ENCODE measurements around the gene TIMM10. TPM values are rescaled to one million over a fixed set of nuclear protein-coding genes. Genes with fewer than 3 reads are reported as not detected.

Gene TIMM10
- total RNA-seq, 2 experiments from 2014 or later = 75.2 to 84.2 TPM

- peaks cover 9% of the 10 kb centered on the region for H3K36me3 Mint-ChIP-seq (ENCODE audit: low read depth)
- DNase-seq (peak; percentile 48), ATAC-seq (peak; percentile 29)
- H3K9me3 Mint-ChIP-seq = no peaks in the 10 kb centered on the region
- intact Hi-C loops (cut with micrococcal nuclease) = no loop called here
- no peaks in the 10 kb centered on the region for H3K27me3 Mint-ChIP-seq
- no peak for TF ChIP-seq CTCF (IDR thresholded peaks at IDR 0.05)
- peak within 1 kb of the TSS; percentile 95 for H3K27ac Mint-ChIP-seq
- H3K4me3 Mint-ChIP-seq = peak within 1 kb of the TSS; percentile 94
- ChIA-PET CTCF (interaction anchor here (0.9 to 7.0 kb wide), 11 partner anchors 8 to 285 kb away, joined by 3 to 170 read pairs (median 7); partner anchors contain the start of gene RTN4RL2), POLR2A (interaction anchor here (0.8 to 4.7 kb wide), 16 partner anchors 9 to 109 kb away, joined by 3 to 57 read pairs (median 4); partner anchors contain the start of genes SLC43A3, TIMM10 and UBE2L6)
- H3K4me1 Mint-ChIP-seq (ENCODE audit: low read depth) = peaks cover 29% of the 10 kb centered on the region
These were observed 15.1 kb downstream of the TIMM10 start, which contains the start of gene SLC43A1 for GRCh38 chr11:57515332-57516060. TSS of gene SLC43A1 (minus strand) at chr11:57515702. CDS start at chr11:57514111, 1,591 bp downstream.

GRCh38 chr11:57514538-57515331 lies 15.8 kb downstream of the TIMM10 start:
- intact Hi-C loops (cut with micrococcal nuclease) = no loop called here
- Mint-ChIP-seq H3K27me3 (no peaks in the 10 kb centered on the region), H3K9me3 (no peaks in the 10 kb centered on the region), H3K27ac (peak overlapping the region; percentile 95), H3K36me3 (ENCODE audit: low read depth) (peaks cover 12% of the 10 kb centered on the region), H3K4me3 (peak overlapping the region; percentile 94), H3K4me1 (ENCODE audit: low read depth) (peaks cover 31% of the 10 kb centered on the region)
- ATAC-seq (peak; percentile 53), DNase-seq (peak; percentile 70)
- CTCF ChIA-PET = interaction anchor here (0.9 to 7.0 kb wide), 11 partner anchors 9 to 286 kb away, joined by 3 to 170 read pairs (median 7); partner anchors contain the start of genes RTN4RL2 and UBE2L6
- POLR2A ChIA-PET = interaction anchor here (0.8 to 4.7 kb wide), 17 partner anchors 10 to 110 kb away, joined by 3 to 57 read pairs (median 5); partner anchors contain the start of genes SLC43A3, TIMM10 and UBE2L6
- TF ChIP-seq CTCF (IDR thresholded peaks at IDR 0.05) = no peak

DNA sequence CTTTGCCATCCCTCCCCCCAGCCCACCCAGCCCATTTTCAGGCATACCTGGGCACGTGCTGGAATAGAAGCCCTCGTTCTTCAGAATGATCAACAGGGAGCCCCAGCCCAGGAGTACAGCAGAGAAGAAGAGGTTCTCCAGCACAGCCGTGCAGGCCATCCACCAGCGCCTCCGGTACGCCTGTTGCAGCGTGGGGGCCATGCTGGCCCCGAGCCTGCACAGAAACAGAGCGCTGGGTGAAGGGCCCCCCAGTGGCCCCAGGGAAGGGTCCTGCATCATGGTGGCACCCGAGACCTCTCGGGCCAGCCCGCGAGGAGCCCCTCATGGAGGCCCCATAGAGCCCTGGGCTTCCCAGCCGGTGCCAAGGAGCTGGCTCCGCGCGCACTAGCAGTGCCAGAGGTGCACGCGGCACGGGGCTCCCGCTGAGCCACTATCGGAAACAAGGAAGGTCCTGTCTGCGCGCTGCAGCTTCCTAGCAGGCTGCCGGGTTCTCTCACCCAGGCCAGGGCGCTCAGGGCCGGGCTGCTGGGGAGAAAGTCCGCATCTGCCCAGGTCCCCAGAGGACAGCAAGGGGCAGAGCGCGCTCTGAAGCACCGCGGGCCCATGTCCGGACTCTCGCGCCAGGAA lies 16.5 kb downstream of the TIMM10 start:
- CTCF ChIA-PET = interaction anchor here (0.6 to 7.0 kb wide), 10 partner anchors 13 to 287 kb away, joined by 3 to 170 read pairs (median 10); partner anchors contain the start of genes RTN4RL2 and UBE2L6
- Mint-ChIP-seq H3K4me3 (peak overlapping the region; percentile 94), H3K27me3 (no peaks in the 10 kb centered on the region), H3K4me1 (ENCODE audit: low read depth) (peaks cover 33% of the 10 kb centered on the region), H3K27ac (peak overlapping the region; percentile 95), H3K36me3 (ENCODE audit: low read depth) (peaks cover 13% of the 10 kb centered on the region), H3K9me3 (no peaks in the 10 kb centered on the region)
- no peak for TF ChIP-seq CTCF (IDR thresholded peaks at IDR 0.05)
- DNase-seq = peak; percentile 52
- intact Hi-C loops (cut with micrococcal nuclease) = no loop called here
- POLR2A ChIA-PET = interaction anchor here (1.0 to 4.7 kb wide), 12 partner anchors 9 to 109 kb away, joined by 3 to 57 read pairs (median 10); partner anchors contain the start of genes SLC43A3, TIMM10 and UBE2L6
- ATAC-seq = peak; percentile 52

GRCh38 chr11:57513452-57513795 lies 17.1 kb downstream of the TIMM10 start:
- DNase-seq (no peak), ATAC-seq (no peak)
- Mint-ChIP-seq H3K9me3 (no peaks in the 10 kb centered on the region), H3K27me3 (no peaks in the 10 kb centered on the region), H3K4me1 (ENCODE audit: low read depth) (peaks cover 33% of the 10 kb centered on the region), H3K27ac (peak overlapping the region; percentile 61), H3K36me3 (ENCODE audit: low read depth) (peaks cover 13% of the 10 kb centered on the region), H3K4me3 (peak overlapping the region; percentile 94)
- POLR2A ChIA-PET = interaction anchor here (1.1 to 4.7 kb wide), 9 partner anchors 8 to 108 kb away, joined by 3 to 57 read pairs (median 15); partner anchors contain the start of genes SLC43A3 and TIMM10
- CTCF ChIA-PET = interaction anchor here (0.6 to 7.0 kb wide), 9 partner anchors 13 to 287 kb away, joined by 3 to 170 read pairs (median 7); partner anchors contain the start of genes RTN4RL2 and UBE2L6
- intact Hi-C loops (cut with micrococcal nuclease) = no loop called here
- TF ChIP-seq CTCF (IDR thresholded peaks at IDR 0.05) = no peak
